Measurements from ENCODE around the gene PGM5.

GRCh38 chr9:68502279-68502678, 145.9 kb downstream of the PGM5 start:
- TF ChIP-seq CTCF (conservative IDR thresholded peaks at IDR 0.05; ENCODE audit: low read length) (no peak), EZH2phosphoT487 (IDR thresholded peaks at IDR 0.05; ENCODE audit: borderline replicate concordance) (no peak)
